Motor neuron (in vitro differentiated cells): ENCODE measurements around the gene ACAA1. TPM values are rescaled to one million over a fixed set of nuclear protein-coding genes. Genes with fewer than 3 reads are reported as not detected.

Experiments
- ATAC-seq, 8 experiments: fragments of 200-7000 bp; cut with Tn5 transposase; replicated peaks in 6 of 8; 2 replicates each; pipeline ENCODE4 v1.8.0; 2021; ENCODE audit warnings: mild to moderate bottlenecking in 8 of 8, moderate library complexity in 8 of 8
- H3K27ac ChIP-seq, 2 donors: fragments of 250-450 bp; sonication (Bioruptor Pico); 2 replicates each; pipeline ENCODE4 v1.9.0; 2021; ENCODE audit warnings: antibody characterized with exemption in 2 of 2, mild to moderate bottlenecking in 2 of 2, moderate library complexity in 1 of 2
- H3K4me1 ChIP-seq, 2 donors: fragments of 250-450 bp; sonication (Bioruptor Pico); replicated peaks in 1 of 2; 2 replicates each; pipeline ENCODE4 v1.6.1; 2021; ENCODE audit warnings: antibody characterized with exemption in 2 of 2, mild to moderate bottlenecking in 2 of 2, moderate library complexity in 1 of 2
- H3K4me3 ChIP-seq, 5 donors: fragments of 250-450 bp; sonication (Bioruptor Pico); 2 replicates each; pipeline ENCODE4 v1.9.0; 2021; ENCODE audit warnings: antibody characterized with exemption in 5 of 5, mild to moderate bottlenecking in 5 of 5, moderate library complexity in 4 of 5
- WGBS, 10 experiments: fragments of 450-650 bp; shearing (Covaris generic); methylation state at CpG; one replicate each; pipeline ENCODE4 v1.0.0; 2022; 5-methylcytosine and 5-hydroxymethylcytosine counted together
- in situ Hi-C, 9 experiments: fragments of 400-800 bp; cut with MboI; loops; one replicate each; pipeline ENCODE4 v1.15.0; 2021; ENCODE audit warnings: low sequenced_read_pairs in 9 of 9, low pct_unique_long_range_greater_than_20kb in 2 of 9; ENCODE audit not compliant: unreplicated experiment in 9 of 9
- total RNA-seq, 8 experiments: library from RNA; unstranded; fragments of 300-600 nt; gene quantifications; 2 replicates each; pipeline versions ENCODE4 v1.2.3 to v1.2.4, GENCODE V29; 2022

The ACAA1 gene
- total RNA-seq, 8 experiments from 2014 or later = 11.3 to 60.3 (median 25.7) TPM

DNA sequence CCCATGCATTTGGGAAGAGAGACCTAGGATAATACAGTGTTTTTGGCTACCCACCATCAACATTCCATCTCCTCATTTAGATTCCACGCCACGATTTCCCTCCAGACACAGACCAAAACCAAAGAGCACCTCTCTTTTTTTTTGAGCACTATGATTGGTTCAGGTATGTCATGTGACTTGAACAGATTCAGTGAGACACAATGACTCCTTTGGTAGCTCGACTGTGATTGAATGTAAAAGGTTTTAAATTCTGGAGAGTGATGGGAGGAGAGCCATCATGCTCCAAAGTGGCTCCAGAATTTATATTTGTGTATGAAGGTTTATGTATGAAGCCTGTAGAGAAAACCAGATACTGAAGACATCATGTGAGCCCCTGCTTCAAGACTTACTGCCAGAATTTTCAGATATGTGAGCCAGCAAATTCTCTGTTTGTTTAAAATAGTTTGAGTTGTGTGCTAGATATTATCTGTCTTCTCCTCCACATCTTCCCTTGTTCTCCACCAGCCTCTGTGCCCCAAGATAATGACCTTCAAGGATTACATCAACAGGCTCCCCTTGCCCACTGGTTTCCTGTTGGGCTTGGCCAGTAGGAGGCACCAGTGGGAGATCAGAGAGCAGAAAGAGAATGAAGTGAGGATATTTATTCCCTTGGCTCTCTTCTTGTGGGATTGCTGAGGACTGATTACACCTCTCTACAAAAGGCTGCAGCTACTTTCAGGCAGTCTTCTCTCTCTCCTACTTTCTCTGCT lies 14.0 kb upstream of the ACAA1 start:
- no peak for ATAC-seq
- Histone ChIP-seq H3K27ac (no peak overlapping the region), H3K4me3 (no peak overlapping the region), H3K4me1 (no peaks in the 10 kb centered on the region)
- in situ Hi-C loops = no loop called here
- 70 to 100% (median 85%) methylated on average over 1 to 3 of the region's 3 CpGs; no CpG with 5 or more reads in 2 of the 10 experiments for WGBS, 10 experiments

DNA sequence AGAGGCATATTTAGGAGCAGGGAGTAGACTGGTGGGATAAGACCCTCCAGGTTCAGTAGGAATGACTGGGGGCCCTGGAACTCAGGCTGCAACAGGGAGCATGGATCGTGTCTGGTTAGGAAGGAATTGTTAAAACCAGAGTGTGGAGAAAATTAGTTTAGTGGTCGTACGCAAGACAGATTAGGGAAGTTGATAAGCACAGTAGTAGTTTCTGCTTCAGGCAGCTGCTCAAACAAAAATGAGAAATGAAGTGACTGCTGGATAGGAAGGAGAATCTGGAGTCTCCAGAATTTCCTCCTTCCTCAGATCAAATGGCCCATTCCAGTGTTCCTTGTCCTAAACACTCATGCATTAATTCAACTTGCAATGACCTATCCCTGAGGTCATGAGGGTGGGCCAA lies 12.8 kb upstream of the ACAA1 start:
- in situ Hi-C loops = no loop called here
- ATAC-seq = no peak
- Histone ChIP-seq H3K4me3 (no peak overlapping the region), H3K4me1 (no peaks in the 10 kb centered on the region), H3K27ac (no peak overlapping the region)
- WGBS, 10 experiments = 60 to 96% (median 80%) methylated on average over 2 to 3 of the region's 3 CpGs; no CpG with 5 or more reads in 2 of the 10 experiments

DNA sequence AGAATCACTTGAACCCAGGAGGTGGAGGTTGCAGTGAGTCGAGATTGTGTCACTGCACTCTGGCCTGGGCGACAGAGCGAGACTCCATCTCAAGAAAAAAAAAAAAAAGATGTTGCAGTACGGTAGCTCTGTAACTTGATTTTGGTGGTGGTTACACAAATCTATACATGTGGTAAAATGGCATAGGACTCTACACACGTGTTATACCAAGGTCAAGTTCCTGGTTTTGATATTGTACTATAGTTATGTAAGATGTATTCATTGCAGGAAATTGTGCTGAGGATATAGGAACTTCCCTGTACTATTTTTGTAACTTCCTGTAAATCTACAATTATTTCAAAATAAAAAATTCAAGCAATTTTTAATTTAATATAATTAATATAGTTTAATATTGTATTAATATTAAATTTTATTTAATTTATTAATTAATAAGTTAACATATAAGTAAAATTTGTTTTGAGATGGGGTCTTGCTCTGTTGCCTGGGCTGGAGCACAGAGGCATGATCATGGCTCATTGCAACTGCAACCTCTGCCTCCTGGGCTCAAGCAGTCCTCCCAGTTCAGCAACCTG lies 11.5 kb upstream of the ACAA1 start:
- WGBS, 10 experiments = 14 to 100% (median 68%) methylated on average over 1 to 5 of the region's 5 CpGs; no CpG with 5 or more reads in 3 of the 10 experiments
- in situ Hi-C loops = no loop called here
- H3K27ac ChIP-seq = no peak overlapping the region
- no peak overlapping the region for H3K4me3 ChIP-seq
- no peak for ATAC-seq
- no peaks in the 10 kb centered on the region for H3K4me1 ChIP-seq

DNA sequence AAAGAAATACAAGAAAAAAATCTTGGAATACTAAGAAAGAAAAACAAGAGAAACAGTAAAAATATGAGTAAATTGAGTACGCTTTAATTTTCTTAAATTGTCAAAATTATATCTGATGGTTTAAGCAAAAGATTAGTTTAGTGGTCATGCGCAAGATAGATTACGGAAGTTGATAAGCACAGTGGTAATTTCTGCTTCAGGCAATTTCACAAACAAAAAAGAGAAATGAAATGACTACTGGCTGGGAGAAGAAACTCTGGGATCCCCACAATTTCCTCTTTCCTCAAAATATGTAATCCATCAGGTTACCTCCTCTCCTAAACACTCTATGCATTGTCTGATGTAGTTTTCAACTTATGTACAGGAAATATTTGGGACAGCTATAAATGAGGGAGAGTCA lies 10.5 kb upstream of the ACAA1 start:
- no peak overlapping the region for H3K27ac ChIP-seq
- WGBS, 10 experiments = 84 to 100% (median 95%) methylated on average over 1 to 3 of the region's 3 CpGs
- in situ Hi-C loops = no loop called here
- ATAC-seq = no peak
- no peaks in the 10 kb centered on the region for H3K4me1 ChIP-seq
- no peak overlapping the region for H3K4me3 ChIP-seq

DNA sequence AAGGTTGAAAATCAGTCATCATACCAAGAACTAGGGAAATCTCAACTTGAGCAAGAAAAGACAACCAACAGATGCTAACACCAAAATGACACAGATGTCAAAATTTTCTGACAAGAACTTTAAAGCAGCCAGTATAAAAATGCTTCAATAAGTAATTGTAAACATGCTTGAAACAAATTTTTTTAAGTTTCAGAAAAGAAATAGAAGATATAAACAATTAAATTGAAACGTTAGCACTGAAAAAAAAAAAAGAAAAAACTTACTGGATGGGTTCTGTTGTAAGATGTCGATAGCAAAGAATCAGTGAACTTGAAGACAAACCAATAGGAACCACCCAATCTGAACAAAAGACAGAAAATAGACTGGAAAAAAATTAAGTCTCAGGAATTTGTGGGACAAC lies 9.6 kb upstream of the ACAA1 start:
- Histone ChIP-seq H3K27ac (no peak overlapping the region), H3K4me1 (no peaks in the 10 kb centered on the region), H3K4me3 (no peak overlapping the region)
- 31 to 83% (median 65%) methylated on average over 1 to 2 of the region's 2 CpGs for WGBS, 10 experiments
- in situ Hi-C loops = no loop called here
- ATAC-seq = no peak

DNA sequence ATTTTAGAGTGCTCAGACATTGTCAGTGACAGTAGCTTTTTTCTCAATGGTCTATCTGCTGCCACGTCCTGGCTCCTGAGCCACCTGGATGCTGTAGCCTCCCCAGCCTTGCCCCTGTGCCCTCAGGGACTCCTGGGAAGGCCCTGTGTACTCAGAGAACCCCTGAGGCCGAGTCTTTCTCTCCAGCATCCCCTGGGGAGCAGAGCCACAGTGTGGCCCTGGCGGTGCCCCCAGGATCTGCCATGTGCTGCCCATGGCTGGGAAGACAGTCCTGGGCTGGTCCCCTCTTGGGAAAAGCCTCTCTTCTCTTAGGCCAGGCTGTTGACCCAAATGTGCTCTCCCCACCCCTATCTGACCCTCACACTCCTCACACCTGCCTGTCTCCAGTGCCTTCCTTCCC lies 6.6 kb upstream of the ACAA1 start:
- ATAC-seq = no peak
- 40 to 80% (median 73%) methylated on average over 1 to 2 of the region's 3 CpGs; no CpG with 5 or more reads in 6 of the 10 experiments for WGBS, 10 experiments
- H3K4me3 ChIP-seq = no peak overlapping the region
- in situ Hi-C loops = no loop called here
- H3K4me1 ChIP-seq = peaks cover 5 to 6% of the 10 kb centered on the region in 2 donors
- no peak overlapping the region for H3K27ac ChIP-seq

DNA sequence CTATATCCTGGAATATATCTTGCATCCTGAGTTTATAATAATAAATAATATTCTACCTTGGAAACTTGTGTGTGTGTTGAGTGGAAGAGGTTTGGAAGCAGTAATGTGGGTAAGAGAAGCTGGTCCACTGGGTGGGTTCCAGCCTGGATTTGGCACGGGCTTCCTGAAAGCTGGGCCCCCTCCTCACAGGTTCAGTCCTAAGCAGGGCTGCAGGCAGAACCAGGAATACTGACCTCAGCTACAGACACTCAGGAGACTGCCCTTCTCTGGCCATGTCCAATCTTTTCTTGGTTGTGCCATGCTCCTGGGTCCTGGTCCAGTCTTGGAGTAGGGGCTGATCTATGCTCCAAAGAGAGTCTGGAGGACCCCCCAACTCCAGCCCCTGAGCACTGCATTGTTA lies 6.0 kb upstream of the ACAA1 start:
- Histone ChIP-seq H3K27ac (no peak overlapping the region), H3K4me1 (peaks cover 6 to 9% of the 10 kb centered on the region in 2 donors), H3K4me3 (no peak overlapping the region)
- ATAC-seq = no peak
- WGBS, 10 experiments = 75 to 100% (median 94%) methylated on average over 1 of the region's 1 CpG; no CpG with 5 or more reads in 6 of the 10 experiments
- in situ Hi-C loops = no loop called here

DNA sequence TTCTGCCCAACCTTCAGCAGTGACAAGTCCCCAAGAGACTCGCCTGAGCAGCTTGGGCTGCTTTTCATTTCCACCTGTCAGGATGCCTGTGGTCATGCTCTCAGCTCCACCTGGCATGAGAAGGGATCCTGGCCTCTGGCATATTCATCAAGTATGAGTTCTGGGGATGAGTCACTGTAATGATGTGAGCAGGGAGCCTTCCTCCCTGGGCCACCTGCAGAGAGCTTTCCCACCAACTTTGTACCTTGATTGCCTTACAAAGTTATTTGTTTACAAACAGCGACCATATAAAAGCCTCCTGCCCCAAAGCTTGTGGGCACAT lies 5.0 kb upstream of the ACAA1 start:
- ATAC-seq = no peak
- Histone ChIP-seq H3K27ac (no peak overlapping the region), H3K4me3 (no peak overlapping the region), H3K4me1 (peaks cover 6 to 11% of the 10 kb centered on the region in 2 donors)
- in situ Hi-C loops = no loop called here
- 50 to 100% (median 80%) methylated on average over 1 of the region's 2 CpGs; no CpG with 5 or more reads in 5 of the 10 experiments for WGBS, 10 experiments

DNA sequence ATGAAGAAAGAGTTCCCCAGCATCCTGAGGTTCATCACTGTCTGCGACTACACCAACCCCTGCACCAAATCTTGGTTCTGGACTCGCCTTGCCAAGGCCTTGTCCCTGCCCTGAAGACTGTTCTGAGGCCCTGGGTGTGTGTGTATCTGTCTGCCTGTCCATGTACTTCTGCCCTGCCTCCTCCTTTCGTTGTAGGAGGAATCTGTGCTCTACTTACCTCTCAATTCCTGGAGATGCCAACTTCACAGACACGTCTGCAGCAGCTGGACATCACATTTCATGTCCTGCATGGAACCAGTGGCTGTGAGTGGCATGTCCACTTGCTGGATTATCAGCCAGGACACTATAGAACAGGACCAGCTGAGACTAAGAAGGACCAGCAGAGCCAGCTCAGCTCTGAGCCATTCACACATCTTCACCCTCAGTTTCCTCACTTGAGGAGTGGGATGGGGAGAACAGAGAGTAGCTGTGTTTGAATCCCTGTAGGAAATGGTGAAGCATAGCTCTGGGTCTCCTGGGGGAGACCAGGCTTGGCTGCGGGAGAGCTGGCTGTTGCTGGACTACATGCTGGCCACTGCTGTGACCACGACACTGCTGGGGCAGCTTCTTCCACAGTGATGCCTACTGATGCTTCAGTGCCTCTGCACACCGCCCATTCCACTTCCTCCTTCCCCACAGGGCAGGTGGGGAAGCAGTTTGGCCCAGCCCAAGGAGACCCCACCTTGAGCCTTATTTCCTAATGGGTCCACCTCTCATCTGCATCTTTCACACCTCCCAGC lies 4.4 kb upstream of the ACAA1 start:
- ATAC-seq = no peak
- H3K27ac ChIP-seq = no peak overlapping the region
- WGBS, 10 experiments = 60 to 86% (median 81%) methylated on average over 1 to 3 of the region's 7 CpGs; no CpG with 5 or more reads in 4 of the 10 experiments
- H3K4me1 ChIP-seq = peaks cover 6 to 11% of the 10 kb centered on the region in 2 donors
- in situ Hi-C loops = no loop called here
- H3K4me3 ChIP-seq = no peak overlapping the region

DNA sequence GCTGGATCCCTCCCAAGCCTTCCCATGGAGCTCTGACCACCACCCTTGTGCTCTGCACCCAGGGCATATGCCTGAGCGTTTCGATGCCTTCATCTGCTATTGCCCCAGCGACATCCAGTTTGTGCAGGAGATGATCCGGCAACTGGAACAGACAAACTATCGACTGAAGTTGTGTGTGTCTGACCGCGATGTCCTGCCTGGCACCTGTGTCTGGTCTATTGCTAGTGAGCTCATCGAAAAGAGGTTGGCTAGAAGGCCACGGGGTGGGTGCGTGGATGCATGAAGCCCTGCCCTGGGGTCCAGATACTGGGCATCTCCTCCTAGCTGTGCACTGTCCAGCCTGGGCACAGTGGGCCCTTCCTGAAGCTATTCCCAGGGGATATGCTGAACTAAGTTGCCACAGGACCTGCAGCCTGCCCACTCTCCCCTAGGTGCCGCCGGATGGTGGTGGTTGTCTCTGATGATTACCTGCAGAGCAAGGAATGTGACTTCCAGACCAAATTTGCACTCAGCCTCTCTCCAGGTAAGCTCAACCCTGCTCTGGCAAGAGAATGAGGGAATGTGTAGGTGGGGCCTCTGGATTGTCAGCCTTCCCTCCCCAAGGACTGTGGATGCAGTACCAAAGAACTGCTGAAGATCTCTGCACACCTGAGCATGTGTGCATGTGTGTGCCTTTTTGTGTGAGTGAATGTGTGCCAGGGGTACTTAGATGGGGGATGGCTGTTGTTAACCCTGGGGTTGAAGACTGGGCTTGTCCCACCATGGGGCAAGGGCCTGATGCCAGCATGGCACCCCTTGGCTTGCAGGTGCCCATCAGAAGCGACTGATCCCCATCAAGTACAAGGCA lies 3.6 kb upstream of the ACAA1 start:
- no peak for ATAC-seq
- in situ Hi-C loops = no loop called here
- 67 to 100% (median 90%) methylated on average over 1 to 6 of the region's 13 CpGs; no CpG with 5 or more reads in 3 of the 10 experiments for WGBS, 10 experiments
- no peak overlapping the region for H3K4me3 ChIP-seq
- H3K4me1 ChIP-seq = peaks cover 9 to 15% of the 10 kb centered on the region in 2 donors
- H3K27ac ChIP-seq = no peak overlapping the region

DNA sequence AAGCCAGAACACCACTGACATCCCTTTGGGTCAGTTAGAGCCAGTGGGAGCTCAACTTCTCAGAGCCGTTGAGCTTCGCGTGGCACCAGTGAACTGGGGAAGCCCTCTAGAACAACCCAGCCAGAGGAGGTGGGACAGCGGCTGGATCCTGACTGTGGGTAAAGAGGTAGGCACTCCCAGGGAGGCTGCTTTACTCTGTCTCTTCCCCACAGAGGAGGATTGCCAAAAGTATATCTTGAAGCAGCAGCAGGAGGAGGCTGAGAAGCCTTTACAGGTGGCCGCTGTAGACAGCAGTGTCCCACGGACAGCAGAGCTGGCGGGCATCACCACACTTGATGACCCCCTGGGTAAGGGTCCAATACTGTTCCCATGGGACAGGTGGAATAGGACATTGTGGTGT lies 2.7 kb upstream of the ACAA1 start:
- 90 to 100% (median 99%) methylated on average over 1 to 6 of the region's 7 CpGs; no CpG with 5 or more reads in 4 of the 10 experiments for WGBS, 10 experiments
- peak overlapping the region in 1 of 5 donors; percentile 41 for H3K4me3 ChIP-seq
- ATAC-seq = no peak
- H3K4me1 ChIP-seq = peaks cover 12 to 16% of the 10 kb centered on the region in 2 donors
- H3K27ac ChIP-seq = no peak overlapping the region
- in situ Hi-C loops = no loop called here

DNA sequence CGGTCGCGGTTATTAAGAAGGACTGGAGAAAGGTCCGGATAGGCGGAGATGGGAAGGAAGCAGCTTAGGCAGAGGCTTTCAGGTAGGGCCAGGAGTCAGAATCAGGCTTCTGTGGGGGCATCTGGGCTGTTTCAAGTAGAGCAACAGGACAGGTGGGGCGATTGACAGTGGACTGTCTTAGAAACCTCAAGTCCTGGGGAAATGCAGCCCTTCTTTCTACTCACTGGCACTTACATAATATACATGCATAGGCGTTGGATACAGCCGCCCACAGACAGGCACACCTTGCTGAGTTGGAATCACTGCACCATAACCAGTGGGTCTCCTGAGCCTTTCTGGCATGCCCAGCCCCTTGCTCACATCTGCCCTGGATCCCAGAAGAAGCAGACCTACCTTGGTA lies 2.3 kb upstream of the ACAA1 start:
- no peak for ATAC-seq
- Histone ChIP-seq H3K27ac (no peak overlapping the region), H3K4me3 (peak overlapping the region; percentile 10 to 41 (median 40)), H3K4me1 (peaks cover 12 to 16% of the 10 kb centered on the region in 2 donors)
- in situ Hi-C loops = no loop called here
- 28 to 33% methylated on average over 3 to 4 of the region's 8 CpGs; no CpG with 5 or more reads in 8 of the 10 experiments for WGBS, 10 experiments
